GM12875 (cell line): Measurements from ENCODE around the gene TBCD.

Experiments used
- H3K4me3 ChIP-seq: one replicate; pipeline ENCODE4 v1.5.1; 2011; ENCODE audit warnings: low read depth, low read length, control low read depth
- TF ChIP-seq, protein P1 (sequence below): IDR thresholded peaks from 2 replicates; pipeline ENCODE4 v1.5.1; 2011; ENCODE audit warnings: low read depth, mild to moderate bottlenecking, control low read depth, inconsistent platforms, low read length, moderate library complexity, borderline replicate concordance; ENCODE audit not compliant: insufficient read depth

Gene TBCD

DNA sequence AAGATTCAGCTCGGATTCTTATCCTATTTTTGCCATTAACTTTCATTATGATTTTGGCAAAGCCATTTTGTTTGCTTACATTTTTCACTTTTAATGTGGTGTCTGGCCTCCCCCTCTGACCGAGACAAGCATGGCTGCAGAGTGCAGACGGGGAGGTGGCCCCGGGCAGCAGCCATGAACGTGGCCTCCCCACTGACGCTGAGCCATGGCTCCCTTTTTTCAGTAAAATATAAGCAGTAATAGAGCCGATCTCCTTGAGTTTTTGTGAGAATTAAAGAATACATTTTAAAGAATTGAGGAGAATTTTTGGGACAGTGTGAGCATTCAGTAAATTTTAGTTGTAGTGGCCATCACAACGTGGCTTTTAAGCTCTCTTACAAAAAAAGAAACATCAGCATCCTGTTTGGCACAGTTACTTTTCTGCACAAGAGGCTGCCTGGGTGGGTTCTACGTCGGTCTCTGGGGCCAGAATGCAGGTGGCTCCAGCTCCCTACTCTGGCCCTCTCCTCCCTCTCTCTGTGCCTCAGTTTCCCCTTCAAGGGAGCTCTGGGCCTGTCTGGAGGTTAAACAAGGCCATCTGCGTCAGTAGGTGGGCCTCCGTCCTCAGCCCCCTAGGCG, 156.8 kb downstream of the TBCD start:
- no peak overlapping the region for H3K4me3 ChIP-seq
- TF ChIP-seq, protein P1, sequence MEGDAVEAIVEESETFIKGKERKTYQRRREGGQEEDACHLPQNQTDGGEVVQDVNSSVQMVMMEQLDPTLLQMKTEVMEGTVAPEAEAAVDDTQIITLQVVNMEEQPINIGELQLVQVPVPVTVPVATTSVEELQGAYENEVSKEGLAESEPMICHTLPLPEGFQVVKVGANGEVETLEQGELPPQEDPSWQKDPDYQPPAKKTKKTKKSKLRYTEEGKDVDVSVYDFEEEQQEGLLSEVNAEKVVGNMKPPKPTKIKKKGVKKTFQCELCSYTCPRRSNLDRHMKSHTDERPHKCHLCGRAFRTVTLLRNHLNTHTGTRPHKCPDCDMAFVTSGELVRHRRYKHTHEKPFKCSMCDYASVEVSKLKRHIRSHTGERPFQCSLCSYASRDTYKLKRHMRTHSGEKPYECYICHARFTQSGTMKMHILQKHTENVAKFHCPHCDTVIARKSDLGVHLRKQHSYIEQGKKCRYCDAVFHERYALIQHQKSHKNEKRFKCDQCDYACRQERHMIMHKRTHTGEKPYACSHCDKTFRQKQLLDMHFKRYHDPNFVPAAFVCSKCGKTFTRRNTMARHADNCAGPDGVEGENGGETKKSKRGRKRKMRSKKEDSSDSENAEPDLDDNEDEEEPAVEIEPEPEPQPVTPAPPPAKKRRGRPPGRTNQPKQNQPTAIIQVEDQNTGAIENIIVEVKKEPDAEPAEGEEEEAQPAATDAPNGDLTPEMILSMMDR: no peak

DNA sequence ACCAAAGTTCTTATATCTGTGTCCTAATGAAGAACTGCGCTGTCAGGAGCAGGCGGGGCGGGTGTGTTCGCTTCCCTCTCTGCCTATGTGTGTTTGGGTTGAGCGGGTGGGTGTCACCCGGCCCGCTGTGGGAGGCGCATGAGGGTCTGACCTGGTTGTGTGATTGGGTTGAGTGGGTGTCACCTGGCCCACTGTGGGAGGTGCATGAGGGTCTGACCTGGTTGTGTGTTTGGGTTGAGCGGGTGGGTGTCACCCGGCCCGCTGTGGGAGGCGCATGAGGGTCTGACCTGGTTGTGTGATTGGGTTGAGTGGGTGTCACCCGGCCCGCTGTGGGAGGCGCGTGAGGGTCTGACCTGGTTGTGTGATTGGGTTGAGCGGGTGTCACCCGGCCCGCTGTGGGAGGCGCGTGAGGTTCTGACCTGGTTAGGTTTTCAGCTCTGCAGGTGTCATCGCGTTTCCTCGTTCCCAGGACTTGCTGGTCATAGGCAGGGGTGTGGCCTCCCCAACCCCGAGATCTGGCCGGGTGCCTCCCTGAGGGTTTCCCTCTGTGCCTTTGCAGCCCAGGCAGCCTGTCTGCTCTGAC, 157.5 kb downstream of the TBCD start:
- TF ChIP-seq, protein P1: no peak
- H3K4me3 ChIP-seq: no peak overlapping the region

DNA sequence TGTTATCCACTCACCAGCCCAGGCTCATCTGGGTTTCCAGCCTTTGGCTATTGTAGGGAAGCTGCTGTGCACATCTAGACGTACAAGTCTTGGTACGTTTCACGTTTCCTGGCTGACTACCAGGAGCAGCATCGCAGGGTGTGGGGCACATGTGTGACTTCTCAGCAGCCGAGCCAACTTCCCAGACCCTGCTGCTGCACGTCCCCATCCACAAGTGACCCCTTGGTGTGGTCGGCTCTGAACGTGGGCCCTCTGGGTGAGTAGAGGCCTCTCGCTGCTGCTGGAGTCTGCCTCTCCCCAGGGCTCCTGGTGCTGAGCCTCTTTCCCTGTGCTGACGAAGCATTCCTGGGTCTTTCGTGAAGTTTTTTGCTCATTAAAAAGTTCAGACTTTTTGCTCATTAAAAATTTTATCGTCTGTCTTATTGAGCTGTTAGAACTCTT, 158.2 kb downstream of the TBCD start:
- no peak overlapping the region for H3K4me3 ChIP-seq
- TF ChIP-seq, protein P1: no peak

DNA sequence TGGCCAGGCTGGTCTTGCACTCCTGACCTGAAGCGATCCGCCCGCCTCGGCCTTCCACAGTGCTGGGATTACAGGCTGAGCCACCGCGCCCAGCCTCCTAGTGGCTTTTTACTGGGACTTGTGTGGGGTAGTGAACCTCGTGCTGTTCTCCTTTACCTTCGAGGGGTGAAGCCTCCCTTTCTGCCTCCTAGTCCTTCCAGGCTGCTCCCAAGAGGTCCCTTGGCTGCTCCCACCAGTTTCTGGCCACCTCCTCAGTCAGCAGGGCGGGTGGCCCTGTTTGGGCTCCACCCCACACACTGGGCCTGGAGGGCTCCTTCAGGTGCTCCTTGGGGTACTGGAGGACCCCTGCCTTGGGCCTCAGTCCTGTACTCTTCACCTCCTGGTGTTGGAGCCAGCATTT, 158.9 kb downstream of the TBCD start:
- TF ChIP-seq, protein P1: no peak
- no peak overlapping the region for H3K4me3 ChIP-seq

DNA sequence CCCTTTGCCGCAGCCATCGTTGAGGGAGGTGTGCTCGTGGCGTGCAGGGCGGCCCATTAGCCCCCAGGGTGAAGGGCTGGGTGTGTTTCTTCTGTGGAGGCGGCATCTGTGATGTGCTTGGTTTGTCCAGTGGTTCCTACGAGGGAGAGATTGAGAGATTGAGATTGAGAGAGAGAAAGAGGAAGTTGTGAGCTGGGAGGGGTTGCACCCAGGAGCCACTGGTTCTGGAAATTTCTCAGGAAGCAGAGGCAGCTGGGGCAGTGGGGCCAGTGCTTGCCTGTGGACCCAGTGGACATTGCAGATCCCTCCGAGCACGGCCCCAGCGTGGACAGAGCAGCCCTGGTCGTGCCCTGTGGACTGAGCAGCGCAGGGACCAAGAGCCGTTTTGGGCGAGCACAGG, 160.0 kb downstream of the TBCD start:
- no peak overlapping the region for H3K4me3 ChIP-seq
- TF ChIP-seq, protein P1: no peak

DNA sequence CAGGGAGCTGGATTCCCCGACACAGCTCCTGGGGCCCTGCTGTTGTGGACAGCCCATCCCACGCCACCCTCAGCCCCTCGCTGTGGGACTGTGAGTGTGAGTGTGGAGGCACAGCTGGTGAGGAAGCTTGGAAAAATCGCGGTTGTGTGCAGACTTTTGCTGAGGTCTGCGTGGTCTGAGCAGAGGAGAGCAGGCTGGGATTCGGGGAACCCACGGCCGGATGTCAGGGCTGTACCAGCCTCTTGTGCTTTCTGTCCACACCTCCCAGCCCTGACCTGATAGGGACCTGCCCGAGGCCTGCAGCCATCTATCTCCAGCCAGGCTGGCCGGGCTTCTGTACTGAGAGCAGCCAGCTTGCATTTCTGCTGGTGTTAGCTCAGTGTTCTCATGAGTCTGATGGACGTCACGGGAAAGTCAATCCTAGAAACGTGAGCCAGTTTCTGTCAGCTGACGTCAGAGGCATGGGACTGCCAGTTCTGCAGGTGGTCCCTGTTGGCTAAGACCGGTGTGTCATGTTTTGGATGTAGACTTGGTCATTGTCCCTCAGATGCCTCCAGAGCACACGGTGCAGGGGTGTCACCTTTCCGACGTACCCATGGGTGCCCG, 160.7 kb downstream of the TBCD start:
- no peak overlapping the region for H3K4me3 ChIP-seq
- TF ChIP-seq, protein P1: no peak

DNA sequence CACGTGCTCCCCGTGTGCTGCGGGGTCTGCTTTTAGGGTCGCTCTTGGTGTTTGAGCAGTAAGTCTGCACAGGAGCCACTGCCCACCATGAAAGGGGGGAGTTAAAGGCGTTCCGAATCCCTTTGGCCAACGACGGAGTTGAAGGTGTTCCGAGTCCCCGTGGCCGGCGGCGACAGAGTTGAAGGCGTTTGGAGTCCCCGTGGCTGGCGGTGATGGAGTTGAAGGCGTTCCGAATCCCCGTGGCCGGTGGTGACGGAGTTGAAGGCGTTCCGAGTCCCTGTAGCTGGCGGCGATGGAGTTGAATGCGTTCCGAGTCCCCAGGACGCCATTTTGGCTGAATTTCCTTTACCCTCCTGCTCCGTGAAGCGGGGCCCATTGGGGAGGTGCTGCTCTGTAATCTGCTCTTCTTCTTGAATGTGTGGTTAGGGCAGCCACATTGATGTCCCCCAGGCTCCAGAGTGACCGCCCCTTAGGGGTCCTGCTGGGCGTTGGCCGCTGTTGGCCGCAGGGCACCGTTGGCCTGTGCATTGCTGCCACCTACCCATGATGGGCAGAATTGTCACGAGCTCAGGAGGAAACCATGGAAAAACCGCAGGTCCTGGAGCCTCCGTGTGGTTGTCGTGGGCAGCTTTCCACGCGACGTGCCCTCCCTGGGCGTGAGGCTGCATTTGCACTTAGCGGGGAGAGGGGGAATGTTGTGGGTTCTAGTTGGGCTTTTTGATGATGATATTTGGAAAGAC, 161.6 kb downstream of the TBCD start:
- H3K4me3 ChIP-seq: no peak overlapping the region

More for the DNA sequence above, 161.6 kb downstream of the TBCD start:
- TF ChIP-seq, protein P1: peak; percentile 21; the same call in 1 of the 2 replicates
